IPS-NIHi11 (cell line): ENCODE measurements around the gene PPP1R27.

Experiments used
- DNase-seq: peaks from one replicate; pipeline ENCODE4 v3.0.0; 2012; ENCODE audit warnings: mixed read lengths, low spot score

The PPP1R27 gene

DNA sequence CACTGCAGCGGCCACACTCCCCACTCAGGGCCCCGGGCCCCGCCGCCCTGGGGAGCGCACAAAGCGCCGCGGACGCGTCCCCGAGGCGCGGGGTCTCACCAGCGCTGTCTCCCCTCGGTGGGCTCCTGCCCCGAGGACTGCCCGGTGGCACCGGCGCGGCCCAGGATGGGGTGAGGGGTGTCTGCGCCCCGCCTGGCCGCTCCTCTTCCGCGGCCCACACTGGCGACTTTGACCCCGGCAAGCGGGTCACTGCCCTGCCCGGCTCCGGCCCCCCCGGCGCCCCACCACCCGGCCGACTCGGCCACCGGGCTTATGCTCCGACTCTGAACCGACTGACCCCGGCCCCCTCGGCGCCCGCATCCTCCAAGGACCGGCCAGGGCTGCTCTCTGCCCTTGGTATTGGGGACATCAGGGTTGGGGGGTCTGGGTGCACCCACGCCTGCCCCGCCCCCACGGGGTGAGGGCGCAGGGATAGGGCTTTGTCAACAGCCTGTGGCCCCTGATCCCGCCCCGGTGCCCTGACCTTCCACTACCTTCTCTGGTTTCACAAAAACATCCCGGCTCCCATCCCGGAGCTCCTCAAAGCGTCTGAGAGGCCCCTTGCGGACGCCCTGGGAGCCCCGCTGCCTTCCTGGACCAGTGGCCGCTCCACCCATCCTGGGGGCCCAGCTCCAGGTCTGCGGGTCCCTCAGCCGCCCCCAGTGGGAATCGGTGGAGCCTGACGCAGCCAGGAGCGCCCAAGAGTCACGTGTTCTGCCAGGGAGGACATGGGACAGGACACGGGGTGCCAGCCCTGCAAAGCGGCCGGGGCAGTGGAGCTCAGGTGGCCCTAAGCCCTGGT is 30.1 kb downstream of the PPP1R27 start:
- DNase-seq: no peak

GRCh38 chr17:81803728-81804558 is 30.9 kb downstream of the PPP1R27 start, which contains the start of gene GCGR:
Gene GCGR, plus strand, starts transcription at chr17:81804150. Its CDS starts 4,869 bp downstream, at chr17:81809019.
- peak; percentile 61 for DNase-seq

DNA sequence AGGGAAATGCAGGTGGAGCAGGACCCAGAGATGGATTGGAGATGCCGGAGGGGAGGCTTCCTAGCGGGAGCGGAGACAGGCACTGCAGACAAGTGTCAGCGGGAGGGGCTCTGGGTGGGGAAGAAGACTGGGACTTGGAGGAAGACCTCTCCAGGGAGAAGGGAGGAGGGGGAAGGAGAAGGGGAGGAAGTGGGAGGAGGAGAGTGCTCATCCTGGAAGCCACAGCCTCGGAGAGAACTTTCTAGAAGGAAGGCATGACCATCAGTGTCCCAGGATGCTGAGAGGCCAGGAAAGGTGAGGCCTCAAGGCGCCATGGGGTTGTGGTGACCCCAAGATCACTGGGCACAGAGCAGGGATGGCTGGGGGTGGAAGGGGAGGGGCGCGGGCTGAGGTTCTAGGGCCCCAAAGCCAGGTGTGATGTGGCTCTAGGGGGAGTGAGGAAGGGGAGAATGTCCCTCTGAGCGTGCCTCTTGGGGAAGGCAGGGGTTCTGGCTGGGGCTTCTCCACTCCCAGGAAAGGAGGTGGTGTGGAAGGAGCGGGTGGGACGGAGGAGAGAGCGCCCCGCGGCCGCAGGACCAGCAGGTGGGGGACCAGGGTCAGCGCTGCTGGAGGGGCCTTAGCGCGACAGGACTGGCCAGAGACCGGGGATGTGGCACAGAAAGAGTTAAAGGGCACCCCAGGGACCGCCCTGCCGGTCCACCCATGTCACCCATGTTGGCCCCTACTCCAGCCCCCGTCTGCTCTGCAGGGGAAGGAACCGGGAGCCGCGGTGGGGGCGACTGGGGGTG is 31.8 kb downstream of the PPP1R27 start:
- DNase-seq: no peak

DNA sequence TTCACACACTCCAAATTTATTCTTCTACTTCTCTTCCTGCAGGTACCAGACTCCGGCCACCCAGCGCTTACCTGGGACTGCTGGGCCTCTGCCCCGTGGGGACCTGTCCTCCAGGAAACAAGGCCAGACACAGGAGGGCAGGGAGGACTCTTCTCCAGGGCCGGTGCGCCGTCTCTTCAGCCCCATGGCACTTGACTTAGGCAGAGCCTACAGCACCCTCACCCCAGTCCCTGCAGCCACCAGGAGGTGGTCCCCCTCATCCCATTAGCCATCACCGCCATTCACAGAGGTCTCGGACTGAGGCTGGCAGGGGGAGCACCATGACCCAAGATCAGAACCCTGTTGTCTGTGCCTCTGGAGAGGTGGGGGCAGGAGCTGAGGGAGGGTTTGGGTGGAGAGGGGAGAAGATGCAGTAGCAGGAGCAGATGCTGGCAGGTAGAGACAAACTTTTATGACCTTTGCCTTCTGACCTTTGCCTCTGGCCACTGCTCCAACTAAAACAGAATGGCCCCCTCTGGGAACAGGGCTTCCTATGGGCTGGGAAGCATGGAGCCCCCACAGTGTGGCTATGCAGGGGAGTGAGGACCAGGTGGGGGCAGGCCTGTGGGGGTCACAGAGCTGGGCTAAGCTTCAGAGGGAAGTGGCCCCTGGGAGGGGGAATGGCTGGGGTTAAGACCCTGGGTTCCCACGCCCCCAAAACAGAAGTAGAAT is 32.6 kb downstream of the PPP1R27 start:
- DNase-seq: no peak

DNA sequence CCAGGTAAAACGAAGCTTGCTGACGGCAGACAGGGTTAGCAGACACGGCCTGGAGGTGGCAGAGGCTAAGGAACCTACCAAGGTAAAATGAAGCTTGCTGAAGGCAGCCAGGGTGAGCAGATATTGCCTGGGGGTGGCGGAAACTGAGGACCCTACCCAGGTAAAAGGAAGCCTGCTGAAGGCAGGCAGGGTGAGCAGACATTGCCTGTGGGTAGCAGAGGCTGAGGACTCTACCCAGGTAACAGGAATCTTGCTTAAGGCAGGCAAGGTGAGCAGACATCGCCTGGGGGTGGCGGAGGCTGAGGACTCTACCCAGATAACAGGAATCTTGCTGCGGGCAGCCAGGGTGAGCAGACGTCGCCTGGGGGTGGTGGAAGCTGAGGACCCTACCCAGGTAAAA is 33.5 kb downstream of the PPP1R27 start:
- DNase-seq: no peak

DNA sequence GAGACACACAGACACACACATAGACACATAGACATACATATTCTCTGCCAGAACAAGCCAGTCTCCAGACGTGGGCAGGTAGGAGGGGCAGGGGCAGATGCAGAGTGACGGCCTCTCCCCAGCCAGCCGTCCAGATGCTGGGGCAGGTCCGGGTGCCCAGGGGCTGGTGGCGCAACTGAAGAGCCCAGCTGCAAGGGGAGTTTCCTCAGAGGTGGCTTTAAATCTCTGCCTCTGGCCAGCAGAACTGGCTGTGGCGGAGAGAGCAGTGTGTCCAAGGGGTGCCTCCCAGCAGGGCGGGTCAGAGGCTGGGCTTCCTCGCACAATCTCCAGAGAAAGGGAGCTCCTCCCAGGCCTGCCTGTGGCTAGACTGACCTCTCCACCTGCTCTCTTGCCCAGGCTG is 40.3 kb downstream of the PPP1R27 start:
- DNase-seq: no peak

DNA sequence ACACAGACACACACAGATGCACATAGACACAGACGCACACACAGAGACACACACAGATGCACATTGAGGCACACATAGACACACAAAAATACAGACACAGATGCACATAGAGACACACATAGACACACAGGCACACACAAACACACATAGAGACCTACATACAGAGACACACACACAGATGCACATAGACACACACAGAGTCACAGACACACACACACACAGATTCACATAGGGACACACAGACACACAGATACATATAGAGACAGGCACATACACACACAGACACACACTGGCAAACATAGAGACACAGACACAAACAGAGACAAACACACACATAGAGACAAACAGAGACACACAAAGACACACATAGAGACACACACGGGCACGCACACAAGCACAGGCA is 40.8 kb downstream of the PPP1R27 start:
- no peak for DNase-seq

GRCh38 chr17:81792675-81793615 is 41.9 kb downstream of the PPP1R27 start:
- DNase-seq: no peak
